Transverse colon (tissue), 4 donors: ENCODE data around the gene WBP1L. TPM values are rescaled to one million over a fixed set of nuclear protein-coding genes. Genes with fewer than 3 reads are reported as not detected.
"Not testable (repeated sequence)": the region's sequence is repeated elsewhere in the genome, so short reads cannot be mapped to it uniquely, and the experiment has no call there.

ENCODE experiments used
- DNase-seq: peaks from one replicate; pipeline ENCODE4 v3.0.0-alpha.2; 2019
- H3K27ac ChIP-seq, 4 donors: fragments of 200-600 bp; sonication (generic); 2 replicates each; pipeline ENCODE4 v1.5.1; 2016 to 2018; ENCODE audit warnings: inconsistent platforms in 4 of 4
- H3K27me3 ChIP-seq: fragments of 200-600 bp; sonication (generic); 2 replicates; pipeline ENCODE4 v1.5.1; 2017; ENCODE audit warnings: inconsistent platforms
- H3K36me3 ChIP-seq, 4 donors: fragments of 200-600 bp; sonication (generic); 2 replicates each; pipeline ENCODE4 v1.5.1; 2017 to 2019; ENCODE audit warnings: inconsistent platforms in 4 of 4
- H3K4me1 ChIP-seq, 4 donors: fragments of 200-600 bp; sonication (generic); 2 replicates each; pipeline ENCODE4 v1.5.1; 2017 to 2020; ENCODE audit warnings: inconsistent platforms in 4 of 4
- H3K4me3 ChIP-seq, 4 donors: fragments of 200-600 bp; sonication (generic); 1 replicate in 1 of 4; 2 replicates in 3 of 4; pipeline versions ENCODE4 v1.5.1 to v1.6.1; 2017 to 2019; ENCODE audit warnings: inconsistent platforms in 4 of 4
- H3K9me3 ChIP-seq, 2 donors: fragments of 200-600 bp; sonication (generic); 2 replicates each; pipeline ENCODE4 v1.5.1; 2017 to 2019; ENCODE audit warnings: inconsistent platforms in 2 of 2
- CTCF ChIP-seq, 5 experiments: fragments of 200-600 bp in 3 of 5; fragments of 450-650 bp in 2 of 5; sonication (generic) in 3 of 5; IDR thresholded peaks; 1 replicate in 2 of 5; 2 replicates in 3 of 5; pipeline ENCODE4 v1.5.1; 2016 to 2017; ENCODE audit warnings: antibody characterized with exemption in 5 of 5, inconsistent platforms in 3 of 5, mild to moderate bottlenecking in 2 of 5, moderate library complexity in 1 of 5
- EP300 ChIP-seq: sonication (generic); formaldehyde crosslinking; IDR thresholded peaks from one replicate; pipeline ENCODE4 v1.6.1; 2017; ENCODE audit warnings: antibody characterized with exemption, low read depth
- POLR2A ChIP-seq: fragments of 450-650 bp; IDR thresholded peaks from one replicate; pipeline ENCODE4 v1.6.1; 2016; ENCODE audit warnings: antibody characterized with exemption, mild to moderate bottlenecking, moderate library complexity
- POLR2AphosphoS5 ChIP-seq, 3 donors: sonication (generic); formaldehyde crosslinking; IDR thresholded peaks; one replicate each; pipeline ENCODE4 v1.6.1; 2016; ENCODE audit warnings: antibody characterized with exemption in 3 of 3
- WGBS, 2 donors: methylation state at CpG; one replicate each; pipeline ENCODE4 v1.1.5; 2018; ENCODE audit warnings: low coverage in 1 of 2; 5-methylcytosine and 5-hydroxymethylcytosine counted together
- in situ Hi-C, 4 donors: fragments of 200-750 bp; cut with MboI; loops; one replicate each; pipeline versions ENCODE4 v1.15.0 to v1.15.1; 2017; ENCODE audit warnings: low sequenced_read_pairs in 3 of 4, low pct_ligation_motif_present in 1 of 4, low pct_unique_long_range_greater_than_20kb in 1 of 4
- intact Hi-C: fragments of 100-400 bp; cut with DNase I; formaldehyde crosslinking; loops from one replicate; pipeline ENCODE4 v1.15.1; 2023; ENCODE audit warnings: low total_unique reads
- total RNA-seq, 4 donors: library from RNA; depleted of rRNA; stranded (reverse); fragments of >200 nt; gene quantifications; one replicate each; pipeline ENCODE4 v1.1.0, GENCODE V29; 2016

WBP1L gene
- total RNA-seq, 4 donors from 2014 or later = 68.9 to 168 (median 129) TPM

GRCh38 chr10:102837230-102837721 is 93.5 kb downstream of the WBP1L start, which contains the start of gene CYP17A1:
TSS of gene CYP17A1 (minus strand) at chr10:102837413. CDS start at chr10:102837361, 52 bp downstream.
- Histone ChIP-seq H3K4me3 (no peak within 1 kb of the TSS), H3K9me3 (peaks cover 8 to 9% of the 10 kb centered on the region in 2 donors), H3K36me3 (no peaks in the 10 kb centered on the region), H3K27ac (no peak within 1 kb of the TSS), H3K27me3 (peaks cover 5% of the 10 kb centered on the region), H3K4me1 (peaks cover 0 to 10% (median 9%) of the 10 kb centered on the region in 4 donors)
- WGBS, 2 donors = 78 to 83% methylated on average over 1 to 5 of the region's 5 CpGs
- intact Hi-C loops = loop anchor here (5.0 to 10.0 kb wide), 2 partner anchors 60 to 112 kb away; no protein-coding TSS in a partner anchor
- TF ChIP-seq POLR2A (no peak), CTCF (IDR thresholded peaks at IDR 0.05) (no peak), POLR2AphosphoS5 (IDR thresholded peaks at IDR 0.05) (no peak), EP300 (no peak)
- DNase-seq = no peak
- in situ Hi-C loops = loop anchor here in 3 of 4 donors (5.0 to 10.0 kb wide), 3 partner anchors 65 to 228 kb away; no protein-coding TSS in a partner anchor

GRCh38 chr10:102838276-102838927 is 94.7 kb downstream of the WBP1L start:
- peaks cover 0 to 10% (median 9%) of the 10 kb centered on the region in 4 donors for H3K4me1 ChIP-seq
- WGBS, 2 donors = 71 to 82% methylated on average over 6 to 9 of the region's 9 CpGs
- in situ Hi-C loops (loop anchor here in 3 of 4 donors (5.0 to 10.0 kb wide), 3 partner anchors 64 to 226 kb away; no protein-coding TSS in a partner anchor), intact Hi-C loops (loop anchor here (5.0 to 10.0 kb wide), 2 partner anchors 59 to 114 kb away; no protein-coding TSS in a partner anchor)
- H3K36me3 ChIP-seq, DNase-seq, H3K27ac ChIP-seq, H3K27me3 ChIP-seq, H3K9me3 ChIP-seq, H3K4me3 ChIP-seq: not testable (repeated sequence)

GRCh38 chr10:102841827-102842345 is 98.1 kb downstream of the WBP1L start:
- WGBS, 2 donors = 85 to 92% methylated on average over 4 to 11 of the region's 11 CpGs
- Histone ChIP-seq H3K4me1 (no peaks in the 10 kb centered on the region), H3K27me3 (no peaks in the 10 kb centered on the region), H3K9me3 (peaks cover 8 to 9% of the 10 kb centered on the region in 2 donors), H3K27ac (no peak overlapping the region), H3K4me3 (no peak overlapping the region), H3K36me3 (no peaks in the 10 kb centered on the region)
- intact Hi-C loops (no loop called here), in situ Hi-C loops (loop anchor here in 1 of 4 donors (10.0 kb wide), 1 partner anchor 223 kb away; no protein-coding TSS in a partner anchor)
- no peak for DNase-seq
- no peak for TF ChIP-seq EP300
- no peak for TF ChIP-seq POLR2A
- TF ChIP-seq POLR2AphosphoS5 (IDR thresholded peaks at IDR 0.05) = no peak
- no peak for TF ChIP-seq CTCF (IDR thresholded peaks at IDR 0.05)

DNA sequence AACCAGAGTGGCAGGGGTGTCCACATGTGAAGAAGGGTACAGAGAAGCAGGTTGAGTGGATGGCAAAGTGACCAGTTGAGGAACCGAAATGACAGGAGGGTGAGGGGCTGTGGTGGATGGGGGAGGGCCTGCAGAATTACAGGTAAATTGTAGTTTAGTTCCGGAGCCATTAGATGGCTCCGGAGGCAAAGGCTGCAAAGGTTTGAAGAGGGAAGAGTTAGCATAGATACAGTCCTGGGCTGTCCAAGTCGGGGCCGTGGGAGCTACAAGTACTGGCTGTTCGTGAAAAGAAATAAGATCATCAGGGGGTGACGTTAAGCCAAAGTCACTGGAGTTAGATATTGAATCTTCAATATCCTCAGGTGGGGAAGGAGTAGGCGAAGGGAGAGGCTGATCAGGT is 99.4 kb downstream of the WBP1L start:
- DNase-seq, H3K27ac ChIP-seq, H3K9me3 ChIP-seq, intact Hi-C loops, H3K27me3 ChIP-seq, H3K36me3 ChIP-seq, H3K4me1 ChIP-seq, H3K4me3 ChIP-seq: not testable (repeated sequence)
- 59 to 71% methylated on average over 6 to 8 of the region's 8 CpGs for WGBS, 2 donors
- in situ Hi-C loops = loop anchor here in 1 of 4 donors (10.0 kb wide), 1 partner anchor 222 kb away; no protein-coding TSS in a partner anchor

- in situ Hi-C loops = loop anchor here in 1 of 4 donors (10.0 kb wide), 1 partner anchor 221 kb away; no protein-coding TSS in a partner anchor
- DNase-seq, H3K27ac ChIP-seq, H3K4me3 ChIP-seq, H3K27me3 ChIP-seq, intact Hi-C loops, H3K4me1 ChIP-seq, H3K9me3 ChIP-seq, H3K36me3 ChIP-seq: not testable (repeated sequence)
- whole genome bisulfite sequencing, 2 donors = 88 to 91% methylated on average over 5 to 6 of the region's 6 CpGs
Observed at GRCh38 chr10:102844190-102844776, 100.5 kb downstream of the WBP1L start.
